Natural killer cell treated with Interleukin-12 subunit alpha and Interleukin-12 subunit beta and Interleukin-15 and Interleukin-18, amount 100 ng/mL, for 72 hours (primary cell): Measurements from ENCODE around the gene PAEP. TPM values are rescaled to one million over a fixed set of nuclear protein-coding genes. Genes with fewer than 3 reads are reported as not detected.
"Not testable (repeated sequence)": the region's sequence is repeated elsewhere in the genome, so short reads cannot be mapped to it uniquely, and the experiment has no call there.

Experiments used
- ATAC-seq, 2 donors: fragments of 150-1000 bp; cut with Tn5 transposase in 1 of 2; sonication (Bioruptor Pico), chemical (Tn5 transposase) in 1 of 2; 2 replicates each; pipeline ENCODE4 v1.10.0; 2021
- DNase-seq: peaks from one replicate; pipeline ENCODE4 v3.0.0; 2022; ENCODE audit warnings: low spot score
- H3K27ac Mint-ChIP-seq, 2 donors: 1 replicate in 1 of 2; 2 replicates in 1 of 2; pipeline ENCODE4 v1.8.0; 2022; ENCODE audit warnings: mixed read lengths in 2 of 2, mild to moderate bottlenecking in 1 of 2, moderate library complexity in 1 of 2
- H3K27me3 Mint-ChIP-seq, 2 donors: 1 replicate in 1 of 2; 2 replicates in 1 of 2; pipeline ENCODE4 v1.8.0; 2022; ENCODE audit warnings: mixed read lengths in 2 of 2
- H3K36me3 Mint-ChIP-seq: one replicate; pipeline ENCODE4 v1.8.0; 2022; ENCODE audit warnings: mixed read lengths
- H3K4me1 Mint-ChIP-seq, 2 donors: 1 replicate in 1 of 2; 2 replicates in 1 of 2; pipeline ENCODE4 v1.8.0; 2022; ENCODE audit warnings: low read depth in 2 of 2, mixed read lengths in 2 of 2, mild to moderate bottlenecking in 1 of 2
- H3K4me3 Mint-ChIP-seq: one replicate; pipeline ENCODE4 v1.8.0; 2022; ENCODE audit warnings: mixed read lengths
- H3K9me3 Mint-ChIP-seq: 2 replicates; pipeline ENCODE4 v1.8.0; 2022; ENCODE audit warnings: mixed read lengths
- total RNA-seq, 2 donors: library from RNA; stranded (reverse); gene quantifications; one replicate each; pipeline ENCODE4 v1.2.3, GENCODE V29; 2022

The PAEP gene
- total RNA-seq, 2 donors from 2014 or later = not detected

DNA sequence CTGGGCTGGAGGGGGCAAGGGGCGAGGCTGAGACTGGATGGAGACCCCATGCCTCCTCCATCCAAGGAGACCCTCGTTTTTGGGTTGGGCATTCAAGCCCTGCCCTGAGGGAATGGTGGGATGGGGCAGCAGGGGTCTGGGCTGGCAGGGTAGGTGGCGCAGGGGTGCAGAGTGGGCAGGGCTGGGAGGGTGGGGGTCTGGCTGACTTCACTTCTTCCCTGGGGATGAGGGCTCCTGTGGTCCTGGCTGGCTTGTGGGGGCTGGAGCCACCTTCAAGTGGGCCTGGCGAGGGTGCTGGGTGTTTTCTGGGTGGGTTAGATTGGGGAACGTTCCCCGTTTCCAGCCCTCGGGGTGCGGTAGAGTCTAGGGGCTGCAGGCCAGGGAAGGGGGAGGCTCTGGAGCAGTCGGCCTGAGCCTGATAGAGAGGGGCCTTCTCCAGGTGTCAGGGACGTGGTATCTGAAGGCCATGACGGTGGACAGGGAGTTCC lies 39.9 kb upstream of the PAEP start:
- no peaks in the 10 kb centered on the region for H3K9me3 Mint-ChIP-seq
- H3K4me1 Mint-ChIP-seq = no peaks in the 10 kb centered on the region
- DNase-seq (no peak), ATAC-seq (no peak)
- H3K4me3 Mint-ChIP-seq = no peak overlapping the region
- H3K36me3 Mint-ChIP-seq = no peaks in the 10 kb centered on the region
- no peak overlapping the region for H3K27ac Mint-ChIP-seq
- peaks cover 26% of the 10 kb centered on the region in 2 donors for H3K27me3 Mint-ChIP-seq

DNA sequence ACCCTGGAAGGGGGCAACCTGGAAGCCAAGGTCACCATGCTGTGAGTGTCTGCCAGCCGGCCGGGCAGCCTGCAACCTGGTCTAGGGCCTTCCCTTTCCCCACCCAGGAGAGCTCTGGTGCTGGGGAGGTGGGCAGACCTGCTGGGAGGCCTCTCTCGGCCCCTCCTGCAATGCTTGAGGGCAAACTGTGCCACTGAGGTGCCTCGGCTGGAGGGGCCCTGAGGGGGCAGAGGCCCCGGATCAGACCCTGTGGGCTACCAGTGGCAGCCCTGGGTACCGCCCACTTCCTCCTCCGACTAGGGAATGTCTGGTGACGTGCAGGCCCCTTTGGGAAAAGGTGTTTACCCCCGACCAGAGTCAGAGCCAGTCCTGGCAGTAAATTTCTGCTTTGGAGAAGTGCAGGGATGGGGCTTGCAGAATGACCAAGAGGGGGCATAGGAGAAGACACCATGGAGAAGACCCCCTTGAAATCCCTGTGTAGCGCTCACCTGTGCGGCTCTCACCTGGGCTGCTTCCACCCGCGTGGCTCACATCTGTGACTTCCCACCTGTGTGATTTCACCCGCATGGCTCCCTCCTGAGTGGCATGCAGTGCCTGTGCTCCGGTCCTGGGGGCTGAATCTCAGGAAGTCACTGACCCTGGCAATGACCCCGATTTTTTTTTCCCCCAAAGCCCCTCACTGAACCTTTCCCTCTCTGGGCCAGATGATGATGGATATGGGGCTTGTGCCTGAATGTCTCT lies 39.2 kb upstream of the PAEP start:
- Mint-ChIP-seq H3K4me1 (no peaks in the 10 kb centered on the region), H3K27me3 (peaks cover 26% of the 10 kb centered on the region in 2 donors), H3K4me3 (no peak overlapping the region), H3K27ac (no peak overlapping the region), H3K9me3 (no peaks in the 10 kb centered on the region), H3K36me3 (no peaks in the 10 kb centered on the region)
- no peak for ATAC-seq
- no peak for DNase-seq

DNA sequence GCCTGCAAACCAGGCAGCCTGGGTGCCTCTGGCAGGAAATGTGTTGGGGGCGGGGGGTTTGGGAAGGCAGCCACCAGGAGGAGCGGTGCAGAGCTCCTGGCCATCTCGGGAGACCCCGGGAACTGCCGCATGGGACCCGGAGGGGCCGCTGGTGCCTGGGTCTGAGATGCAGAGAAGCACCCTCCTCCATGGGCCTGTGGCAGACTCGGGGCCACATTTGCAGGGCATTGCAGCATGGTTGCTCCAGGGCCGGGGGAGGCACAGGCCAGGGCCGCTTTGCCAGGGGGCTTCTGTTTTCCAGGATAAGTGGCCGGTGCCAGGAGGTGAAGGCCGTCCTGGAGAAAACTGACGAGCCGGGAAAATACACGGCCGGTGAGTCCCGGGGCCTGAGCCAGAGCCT lies 38.6 kb upstream of the PAEP start:
- Mint-ChIP-seq H3K27ac (no peak overlapping the region), H3K36me3 (no peaks in the 10 kb centered on the region), H3K4me3 (no peak overlapping the region), H3K4me1 (no peaks in the 10 kb centered on the region), H3K27me3 (peaks cover 23 to 25% of the 10 kb centered on the region in 2 donors), H3K9me3 (no peaks in the 10 kb centered on the region)
- no peak for DNase-seq
- ATAC-seq = no peak

DNA sequence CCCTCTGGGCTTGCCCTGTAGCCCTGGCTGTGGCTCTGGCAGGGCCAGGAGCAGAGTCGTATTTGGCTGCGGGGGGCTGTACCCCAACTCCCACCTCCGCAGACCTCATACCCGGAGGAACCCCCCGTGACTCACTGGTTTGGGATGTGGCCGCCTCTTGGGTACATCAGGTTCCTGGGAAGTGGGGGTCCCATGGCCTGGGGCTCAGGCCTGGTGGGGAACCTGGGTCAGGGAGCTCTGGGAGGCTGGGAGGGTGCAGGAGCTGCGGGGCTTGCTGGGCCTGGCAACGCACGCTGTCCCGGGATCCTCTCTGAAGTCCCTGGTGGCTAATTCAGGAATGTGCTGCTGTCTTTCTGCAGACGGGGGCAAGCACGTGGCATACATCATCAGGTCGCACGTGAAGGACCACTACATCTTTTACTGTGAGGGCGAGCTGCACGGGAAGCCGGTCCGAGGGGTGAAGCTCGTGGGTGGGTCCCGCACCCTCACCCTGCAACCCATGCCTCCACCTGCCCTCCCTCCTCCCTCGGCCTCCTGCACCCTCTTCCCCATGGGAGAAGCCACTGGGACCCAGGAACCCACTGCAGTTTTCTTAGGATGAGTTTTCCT lies 37.9 kb upstream of the PAEP start:
- no peak for DNase-seq
- Mint-ChIP-seq H3K36me3 (no peaks in the 10 kb centered on the region), H3K27me3 (peaks cover 17 to 18% of the 10 kb centered on the region in 2 donors), H3K9me3 (no peaks in the 10 kb centered on the region), H3K4me3 (no peak overlapping the region), H3K4me1 (no peaks in the 10 kb centered on the region), H3K27ac (no peak overlapping the region)
- no peak for ATAC-seq

DNA sequence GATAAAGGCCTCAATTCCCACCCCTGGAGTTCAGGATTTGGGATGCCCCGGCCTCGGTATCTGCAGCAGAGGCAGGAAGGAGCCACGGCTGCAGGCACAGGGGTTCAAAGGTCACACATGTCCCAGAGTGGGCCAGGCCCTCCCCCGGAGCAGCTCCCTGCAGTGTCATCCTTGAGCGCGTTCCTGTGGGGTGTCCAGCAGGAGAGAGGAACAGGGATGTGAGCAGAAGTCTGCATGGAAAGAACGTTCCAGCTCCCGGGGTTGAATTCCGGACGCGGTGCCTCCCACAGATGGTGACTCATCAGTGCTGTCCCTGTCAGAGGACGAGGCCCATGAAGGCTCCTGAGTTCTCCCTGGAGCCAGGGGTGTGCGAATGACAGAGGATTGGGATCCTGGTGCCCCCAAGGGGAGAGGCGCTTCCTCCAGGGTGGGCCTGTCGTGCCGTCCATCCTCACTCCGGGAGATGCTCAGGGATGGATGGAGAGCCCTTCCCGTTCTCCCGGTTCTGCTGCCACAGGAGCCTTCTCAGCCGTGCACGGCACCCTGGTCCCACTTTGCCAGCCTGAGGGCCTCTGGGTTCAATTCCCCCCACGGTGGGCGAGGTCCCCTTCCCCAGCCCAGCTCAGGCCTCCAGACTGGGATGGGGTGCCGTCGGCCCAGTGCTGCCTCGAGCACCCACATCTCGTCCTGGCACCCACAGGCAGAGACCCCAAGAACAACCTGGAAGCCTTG lies 37.3 kb upstream of the PAEP start:
- no peak overlapping the region for H3K27ac Mint-ChIP-seq
- ATAC-seq (no peak), DNase-seq (no peak)
- H3K27me3 Mint-ChIP-seq = peaks cover 14% of the 10 kb centered on the region in 2 donors
- no peak overlapping the region for H3K4me3 Mint-ChIP-seq
- H3K9me3 Mint-ChIP-seq = no peaks in the 10 kb centered on the region
- H3K36me3 Mint-ChIP-seq = no peaks in the 10 kb centered on the region
- H3K4me1 Mint-ChIP-seq = peaks cover 0 to 4% of the 10 kb centered on the region in 2 donors

DNA sequence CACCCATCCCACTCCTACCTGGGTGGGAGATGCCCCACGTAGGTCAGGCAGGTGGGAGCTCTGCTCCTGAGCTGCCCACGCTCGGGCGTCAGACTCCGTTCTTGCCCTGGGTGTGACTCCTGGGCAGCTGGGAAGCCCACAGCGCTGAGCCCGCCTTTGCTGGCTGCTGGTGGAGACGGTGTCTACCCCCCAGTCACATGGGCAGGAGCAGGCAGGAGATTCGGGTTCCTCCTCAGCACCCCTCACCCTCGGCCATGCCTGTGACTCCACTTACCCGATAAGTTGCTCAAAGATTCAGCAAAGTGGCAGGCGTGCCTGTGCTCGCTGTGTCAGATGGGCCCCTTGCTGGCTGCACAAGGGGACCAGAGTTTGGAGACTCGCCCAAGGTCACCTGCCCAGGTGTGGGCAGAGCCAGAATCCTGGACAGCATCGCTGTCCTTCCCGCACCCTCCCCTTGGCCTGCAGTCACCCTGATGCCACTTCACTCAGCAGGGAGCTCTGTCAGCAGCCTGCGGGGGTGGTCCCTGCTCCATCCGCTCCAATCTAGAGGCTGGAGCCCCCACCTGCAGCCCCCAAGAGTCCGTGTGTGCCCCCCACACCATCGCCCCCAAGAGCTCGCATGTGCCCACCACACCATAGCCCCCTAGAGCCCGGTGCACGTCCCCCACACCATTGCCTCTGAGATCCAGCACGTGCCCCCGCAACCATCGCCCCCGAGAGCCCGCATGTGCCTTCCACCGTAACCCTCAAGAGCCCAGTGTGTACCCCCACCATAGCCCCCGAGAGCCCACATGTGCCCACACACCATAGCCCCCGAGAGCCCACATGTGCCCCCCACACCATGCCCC lies 36.1 kb upstream of the PAEP start:
- Mint-ChIP-seq H3K27ac (no peak overlapping the region), H3K4me3 (no peak overlapping the region), H3K9me3 (no peaks in the 10 kb centered on the region), H3K27me3 (peaks cover 4 to 8% of the 10 kb centered on the region in 2 donors), H3K4me1 (peaks cover 0 to 12% of the 10 kb centered on the region in 2 donors), H3K36me3 (no peaks in the 10 kb centered on the region)
- DNase-seq (no peak), ATAC-seq (no peak)

DNA sequence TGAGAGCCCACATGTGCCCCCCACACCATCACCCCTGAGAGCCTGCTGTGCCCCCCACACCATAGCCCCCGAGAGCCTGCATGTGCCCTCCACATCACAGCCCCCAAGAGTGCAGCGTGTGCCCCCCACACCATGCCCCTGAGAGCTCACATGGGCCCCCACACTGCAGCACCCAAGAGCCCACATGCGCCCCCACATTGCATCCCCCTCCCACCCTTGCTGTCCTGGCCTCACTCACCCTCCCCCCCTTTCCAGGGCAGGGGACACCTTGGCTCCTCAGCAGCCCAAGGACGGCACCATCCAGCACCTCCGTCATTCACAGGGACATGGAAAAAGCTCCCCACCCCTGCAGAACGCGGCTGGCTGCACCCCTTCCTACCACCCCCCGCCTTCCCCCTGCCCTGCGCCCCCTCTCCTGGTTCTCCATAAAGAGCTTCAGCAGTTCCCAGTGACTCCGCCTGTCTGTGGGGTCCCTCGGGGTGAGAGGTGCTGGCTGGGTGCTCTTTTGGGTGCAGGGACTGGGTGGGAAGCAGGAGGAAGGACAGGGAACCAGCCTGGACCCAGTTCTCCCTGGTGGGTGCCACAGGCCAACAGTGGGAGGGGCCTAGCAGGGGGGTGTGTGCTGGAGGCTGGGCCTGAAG lies 35.3 kb upstream of the PAEP start:
- Mint-ChIP-seq H3K9me3 (no peaks in the 10 kb centered on the region), H3K4me3 (no peak overlapping the region), H3K36me3 (no peaks in the 10 kb centered on the region), H3K27ac (no peak overlapping the region), H3K27me3 (peaks cover under 1 to 5% of the 10 kb centered on the region in 2 donors), H3K4me1 (peaks cover 0 to 13% of the 10 kb centered on the region in 2 donors)
- ATAC-seq = no peak
- no peak for DNase-seq

DNA sequence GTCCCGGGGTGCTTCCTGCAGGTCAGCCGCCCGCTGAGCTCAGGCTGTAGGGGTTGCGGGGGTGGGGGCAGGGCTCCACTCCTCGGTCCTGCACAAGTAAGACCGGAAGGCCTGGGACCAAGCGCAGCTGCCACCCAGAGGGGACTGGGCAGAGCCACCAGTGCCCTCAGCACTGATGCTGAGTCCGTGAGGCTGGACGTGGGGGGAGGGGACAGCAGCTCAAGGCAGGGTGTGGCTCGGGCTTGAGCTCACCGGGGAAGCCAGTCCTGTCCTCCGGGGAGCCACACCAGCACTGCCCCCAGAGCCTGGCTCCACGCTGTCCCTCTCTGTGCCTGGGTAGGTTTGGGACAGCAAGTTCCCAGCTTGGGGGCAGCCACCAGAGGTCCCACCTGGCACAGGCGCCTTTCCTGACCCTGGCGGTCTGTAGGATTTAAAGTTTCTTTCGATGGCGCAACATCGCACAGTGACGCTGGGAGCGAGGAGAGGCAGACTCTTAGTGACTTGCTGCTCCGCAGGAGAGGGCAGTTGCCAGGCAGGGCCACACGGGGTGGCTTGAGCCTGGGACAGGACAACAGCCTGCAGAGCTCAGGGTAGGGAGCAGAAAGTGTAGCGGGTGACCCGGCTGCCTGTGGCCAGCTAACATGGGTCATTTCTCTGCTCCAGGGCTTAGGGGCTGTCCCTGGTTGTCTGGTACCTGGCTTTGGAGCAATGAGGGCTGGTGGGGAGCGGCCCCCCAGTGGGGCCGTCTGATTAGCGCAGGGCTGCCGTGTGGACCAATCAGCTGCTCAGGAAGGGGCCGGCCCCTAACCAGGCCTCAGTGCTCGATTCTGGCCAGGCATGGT lies 34.6 kb upstream of the PAEP start:
- no peak for DNase-seq
- Mint-ChIP-seq H3K36me3 (no peaks in the 10 kb centered on the region), H3K9me3 (no peaks in the 10 kb centered on the region), H3K27me3 (peaks cover 4 to 5% of the 10 kb centered on the region in 2 donors), H3K4me3 (no peak overlapping the region), H3K27ac (no peak overlapping the region), H3K4me1 (peaks cover 0 to 13% of the 10 kb centered on the region in 2 donors)
- peak in 1 of 2 donors; percentile 40 for ATAC-seq

DNA sequence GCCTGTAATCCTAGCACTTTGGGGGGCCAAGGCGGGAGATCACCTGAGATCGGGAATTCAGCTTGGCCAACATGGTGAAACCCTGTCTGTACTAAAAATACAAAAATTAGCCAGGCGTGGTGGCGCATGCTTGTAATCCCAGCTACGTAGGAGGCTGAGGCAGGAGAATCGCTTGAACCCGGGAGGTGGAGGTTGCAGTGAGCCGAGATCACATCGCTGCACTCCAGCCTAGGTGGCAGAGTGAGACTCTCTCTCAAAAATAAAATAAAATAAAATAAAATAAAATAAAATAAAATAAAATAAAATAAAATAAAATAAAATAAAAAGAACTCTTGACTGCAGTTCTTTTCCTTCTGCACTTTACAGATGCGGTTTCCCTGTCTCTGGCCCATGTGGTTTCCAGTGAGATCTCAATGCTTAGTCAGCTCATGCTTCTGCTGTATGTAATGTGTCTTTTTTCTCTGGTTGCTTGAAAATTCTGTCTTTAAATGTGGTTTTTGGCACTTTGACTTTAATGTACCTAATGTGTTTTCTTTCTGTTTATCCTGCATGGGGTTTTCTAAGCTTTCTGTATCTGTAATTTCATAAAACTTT lies 32.6 kb upstream of the PAEP start:
- not testable (repeated sequence) for H3K4me3 Mint-ChIP-seq, H3K36me3 Mint-ChIP-seq, H3K27ac Mint-ChIP-seq, H3K9me3 Mint-ChIP-seq, ATAC-seq, DNase-seq, H3K27me3 Mint-ChIP-seq
- peaks cover 0 to 13% of the 10 kb centered on the region in 2 donors for H3K4me1 Mint-ChIP-seq

DNA sequence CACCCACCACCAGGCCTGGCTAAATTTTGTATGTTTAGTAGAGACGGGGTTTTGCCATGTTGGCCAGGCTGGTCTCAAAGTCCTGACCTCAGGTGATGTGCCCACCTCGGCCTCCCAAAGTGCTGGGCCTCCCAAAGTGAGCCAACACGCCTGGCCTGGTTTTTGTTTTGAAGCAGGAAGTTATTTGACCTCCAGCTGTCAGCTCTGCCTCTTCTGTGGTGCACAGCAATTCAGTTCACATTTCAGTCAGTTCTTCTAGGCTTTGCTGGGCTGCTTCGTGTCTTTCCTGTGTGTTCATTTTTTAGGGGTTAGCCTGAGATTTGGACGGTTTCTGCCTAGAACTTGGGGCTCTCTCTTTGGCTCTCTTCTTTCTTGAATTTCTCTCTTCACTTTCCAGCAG lies 31.4 kb upstream of the PAEP start:
- peaks cover 12 to 13% of the 10 kb centered on the region in 2 donors for H3K27me3 Mint-ChIP-seq
- H3K36me3 Mint-ChIP-seq = no peaks in the 10 kb centered on the region
- no peak overlapping the region for H3K27ac Mint-ChIP-seq

DNA sequence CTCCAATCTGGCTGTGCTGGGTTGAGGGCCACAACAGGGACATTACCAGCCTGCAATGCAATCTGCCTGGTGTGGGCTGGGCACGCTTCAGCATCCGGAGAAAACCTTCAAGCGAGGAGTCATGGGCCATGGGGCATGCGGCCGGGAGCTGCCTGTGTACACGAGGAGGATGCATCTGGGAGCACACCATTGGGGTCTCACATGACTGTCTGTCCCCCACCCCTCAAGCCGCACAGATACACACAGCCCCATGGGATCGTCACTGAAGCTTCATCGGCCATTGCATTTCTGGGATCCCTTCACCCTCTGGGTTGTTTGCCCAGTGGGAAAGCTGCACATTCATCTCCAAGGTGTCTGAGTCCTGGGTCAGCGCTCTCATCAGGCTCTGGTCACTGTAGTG lies 30.5 kb upstream of the PAEP start:
- Mint-ChIP-seq H3K4me1 (peaks cover 0 to 13% of the 10 kb centered on the region in 2 donors), H3K27ac (no peak overlapping the region), H3K4me3 (no peak overlapping the region), H3K9me3 (no peaks in the 10 kb centered on the region), H3K27me3 (peaks cover 12 to 13% of the 10 kb centered on the region in 2 donors), H3K36me3 (no peaks in the 10 kb centered on the region)
- no peak for DNase-seq
- no peak for ATAC-seq

More for the DNA sequence above, 31.4 kb upstream of the PAEP start:
- Mint-ChIP-seq H3K4me1 (peaks cover 0 to 13% of the 10 kb centered on the region in 2 donors), H3K9me3 (no peaks in the 10 kb centered on the region), H3K4me3 (no peak overlapping the region)
- no peak for ATAC-seq
- DNase-seq = no peak

DNA sequence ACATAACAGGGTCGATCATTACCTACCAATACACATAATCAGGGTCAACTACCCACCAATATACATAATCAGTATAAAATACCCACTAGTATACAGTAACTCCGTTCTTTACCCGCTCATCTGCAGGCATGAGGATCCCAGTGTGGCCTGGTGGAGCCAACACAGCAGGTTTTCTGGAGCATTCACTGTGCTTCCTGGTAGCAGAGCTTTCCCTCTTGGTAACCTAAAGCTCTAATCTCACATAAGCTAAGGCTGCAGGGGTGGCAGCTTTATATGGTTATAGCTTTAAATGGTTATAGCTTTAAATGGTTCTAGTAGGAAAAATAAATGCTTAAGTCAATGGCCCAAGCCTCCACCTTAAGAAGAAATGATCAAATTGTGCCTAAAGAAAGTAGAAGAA lies 28.4 kb upstream of the PAEP start:
- Mint-ChIP-seq H3K9me3 (no peaks in the 10 kb centered on the region), H3K27me3 (peaks cover 20 to 21% of the 10 kb centered on the region in 2 donors), H3K36me3 (no peaks in the 10 kb centered on the region), H3K4me3 (no peak overlapping the region), H3K4me1 (peaks cover 0 to 13% of the 10 kb centered on the region in 2 donors), H3K27ac (no peak overlapping the region)
- ATAC-seq (no peak), DNase-seq (no peak)
